D341Med (cell line): ENCODE measurements around the gene STARD8.
A peak's percentile ranks its signal among the peaks of the same experiment; 100 is the strongest.
"Not testable (repeated sequence)": the region's sequence is repeated elsewhere in the genome, so short reads cannot be mapped to it uniquely, and the experiment has no call there.

Experiments used
- DNase-seq: peaks from one replicate; pipeline ENCODE4 v3.0.0; 2012; ENCODE audit warnings: low spot score

The STARD8 gene

GRCh38 chrX:68659786-68660185 lies 12.3 kb downstream of the STARD8 start:
- DNase-seq, result no peak

GRCh38 chrX:68660746-68661145 lies 13.3 kb downstream of the STARD8 start:
- no peak for DNase-seq

GRCh38 chrX:68665502-68665901 lies 18.0 kb downstream of the STARD8 start:
- DNase-seq, result no peak

GRCh38 chrX:68666580-68666979 lies 19.1 kb downstream of the STARD8 start:
- no peak for DNase-seq

GRCh38 chrX:68669094-68669860 lies 21.8 kb downstream of the STARD8 start:
- DNase-seq, result no peak

GRCh38 chrX:68669871-68670270 lies 22.4 kb downstream of the STARD8 start:
- DNase-seq, result no peak

- DNase-seq, result no peak
Observed at GRCh38 chrX:68671221-68671620, 23.8 kb downstream of the STARD8 start.

GRCh38 chrX:68672581-68673318 lies 25.3 kb downstream of the STARD8 start:
- no peak for DNase-seq

- DNase-seq, result no peak
Observed at GRCh38 chrX:68675571-68675970, 28.1 kb downstream of the STARD8 start.

- DNase-seq, result no peak
Observed at GRCh38 chrX:68676335-68676734, 28.9 kb downstream of the STARD8 start.

GRCh38 chrX:68677998-68678397 lies 30.5 kb downstream of the STARD8 start:
- no peak for DNase-seq

GRCh38 chrX:68681443-68681941 lies 34.0 kb downstream of the STARD8 start:
- no peak for DNase-seq

GRCh38 chrX:68682790-68683189 lies 35.3 kb downstream of the STARD8 start:
- DNase-seq, result no peak

GRCh38 chrX:68683580-68683979 lies 36.1 kb downstream of the STARD8 start:
- no peak for DNase-seq

- DNase-seq, result no peak
Observed at GRCh38 chrX:68684291-68684918, 36.9 kb downstream of the STARD8 start.

- no peak for DNase-seq
Observed at GRCh38 chrX:68684919-68685304, 37.4 kb downstream of the STARD8 start.

- DNase-seq, result no peak
Observed at GRCh38 chrX:68685685-68686084, 38.2 kb downstream of the STARD8 start.

GRCh38 chrX:68686097-68686977 lies 38.9 kb downstream of the STARD8 start:
- DNase-seq, result peak; percentile 18

GRCh38 chrX:68688931-68689330 lies 41.5 kb downstream of the STARD8 start:
- not testable (repeated sequence) for DNase-seq

- DNase-seq, result no peak
Observed at GRCh38 chrX:68690936-68691501, 43.6 kb downstream of the STARD8 start.

GRCh38 chrX:68691921-68692320 lies 44.5 kb downstream of the STARD8 start:
- DNase-seq, result no peak

GRCh38 chrX:68692651-68693050 lies 45.2 kb downstream of the STARD8 start:
- DNase-seq, result no peak
